Peyer's patch (tissue), 4 donors: Measurements from ENCODE around the gene USPL1. TPM values are rescaled to one million over a fixed set of nuclear protein-coding genes. Genes with fewer than 3 reads are reported as not detected.

Experiments used
- DNase-seq, 3 donors: peaks; one replicate each; pipeline ENCODE4 v3.0.0-alpha.2; 2017 to 2019
- H3K27ac ChIP-seq, 4 donors: fragments of 200-600 bp; sonication (generic); one replicate each; pipeline ENCODE4 v1.5.1; 2016 to 2019
- H3K27me3 ChIP-seq, 2 donors: fragments of 200-600 bp; sonication (generic); one replicate each; pipeline ENCODE4 v1.5.1; 2019
- H3K36me3 ChIP-seq, 3 donors: fragments of 200-600 bp; sonication (generic); one replicate each; pipeline ENCODE4 v1.5.1; 2016 to 2019
- H3K4me1 ChIP-seq, 4 donors: fragments of 200-600 bp; sonication (generic); one replicate each; pipeline ENCODE4 v1.5.1; 2016 to 2019
- H3K4me3 ChIP-seq, 4 donors: fragments of 200-600 bp; sonication (generic); 1 replicate in 3 of 4; 2 replicates in 1 of 4; pipeline ENCODE4 v1.5.1; 2016 to 2019; ENCODE audit warnings: mild to moderate bottlenecking in 1 of 4
- H3K9me3 ChIP-seq, 4 donors: fragments of 200-600 bp; sonication (generic); one replicate each; pipeline ENCODE4 v1.5.1; 2016 to 2019; ENCODE audit warnings: mild to moderate bottlenecking in 1 of 4
- CTCF ChIP-seq, 6 experiments: fragments of 450-650 bp in 4 of 6; fragments of 200-600 bp in 2 of 6; sonication (generic) in 1 of 6; IDR thresholded peaks; one replicate each; pipeline ENCODE4 v1.5.1; 2017 to 2019; ENCODE audit warnings: antibody characterized with exemption in 6 of 6, mild to moderate bottlenecking in 3 of 6, moderate library complexity in 1 of 6
- POLR2A ChIP-seq, 2 donors: fragments of 450-650 bp; IDR thresholded peaks; one replicate each; pipeline ENCODE4 v1.5.1; 2017; ENCODE audit warnings: antibody characterized with exemption in 2 of 2, mild to moderate bottlenecking in 2 of 2, moderate library complexity in 2 of 2
- small RNA-seq, 2 donors: library from RNA; depleted of rRNA; stranded (forward); fragments of <200 nt; gene quantifications; one replicate each; pipeline ENCODE3, GENCODE V24; 2016
- total RNA-seq, 4 donors: library from RNA; depleted of rRNA; stranded (reverse); fragments of >200 nt; gene quantifications; one replicate each; pipeline ENCODE4 v1.1.0, GENCODE V29; 2016

Gene USPL1
- total RNA-seq, 4 donors from 2014 or later: 18.1 to 42.9 (median 21.7) TPM

DNA sequence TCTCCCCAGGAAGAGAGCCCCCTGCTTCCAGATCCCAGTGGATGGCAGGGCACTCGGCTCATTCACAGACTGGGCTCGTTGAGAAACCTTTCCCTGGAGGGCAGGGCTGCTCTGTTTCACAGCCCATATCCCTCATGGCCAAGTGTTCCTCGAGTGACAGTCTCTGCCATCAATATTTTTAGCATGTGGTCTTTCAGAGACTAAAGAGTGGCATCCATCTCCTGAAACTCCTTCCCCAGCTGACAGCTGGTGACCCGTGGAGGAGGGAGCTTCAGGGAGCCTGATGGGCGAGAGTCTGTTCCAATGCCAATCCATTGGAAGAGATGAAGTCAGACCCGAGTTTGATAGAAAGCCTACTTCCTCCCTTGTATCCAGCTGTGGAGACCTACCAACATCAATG, 86.9 kb downstream of the USPL1 start:
- no peak overlapping the region for H3K27ac ChIP-seq
- no peaks in the 10 kb centered on the region for H3K4me1 ChIP-seq
- H3K27me3 ChIP-seq: no peaks in the 10 kb centered on the region
- H3K36me3 ChIP-seq: no peaks in the 10 kb centered on the region
- no peak for DNase-seq
- TF ChIP-seq POLR2A (IDR thresholded peaks at IDR 0.05) (no peak), CTCF (IDR thresholded peaks at IDR 0.05) (no peak)
- H3K9me3 ChIP-seq: no peaks in the 10 kb centered on the region
- no peak overlapping the region for H3K4me3 ChIP-seq

- Histone ChIP-seq H3K27me3 (no peaks in the 10 kb centered on the region), H3K27ac (no peak overlapping the region), H3K9me3 (no peaks in the 10 kb centered on the region), H3K4me1 (no peaks in the 10 kb centered on the region), H3K36me3 (no peaks in the 10 kb centered on the region), H3K4me3 (no peak overlapping the region)
- TF ChIP-seq CTCF (IDR thresholded peaks at IDR 0.05): no peak
- TF ChIP-seq POLR2A (IDR thresholded peaks at IDR 0.05): no peak
- DNase-seq: no peak
Measured at GRCh38 chr13:30705680-30706079, 88.0 kb downstream of the USPL1 start.

GRCh38 chr13:30708541-30708940, 90.8 kb downstream of the USPL1 start:
- DNase-seq: no peak
- H3K4me1 ChIP-seq: no peaks in the 10 kb centered on the region
- no peaks in the 10 kb centered on the region for H3K27me3 ChIP-seq
- H3K4me3 ChIP-seq: no peak overlapping the region
- TF ChIP-seq POLR2A (IDR thresholded peaks at IDR 0.05) (no peak), CTCF (IDR thresholded peaks at IDR 0.05) (no peak)
- H3K36me3 ChIP-seq: no peaks in the 10 kb centered on the region
- no peak overlapping the region for H3K27ac ChIP-seq
- H3K9me3 ChIP-seq: no peaks in the 10 kb centered on the region

Small RNA genes within 50 kb of the gene (small RNA-seq; reads per million reads assigned to genes)
- 0 reads per million in 2 donors for gene RF00017

Other genes with a start within 250 kb of the USPL1 start
- not detected for gene UBE2L5, start 195.4 kb upstream of the USPL1 start, total RNA-seq
- gene HMGB1, start 152.0 kb upstream of the USPL1 start, total RNA-seq: 100 to 1,000 TPM in 3 of 4 donors, 10 to 100 TPM in 1; 93.5 to 280 (median 154) TPM
- gene ALOX5AP, start 117.6 kb downstream of the USPL1 start, total RNA-seq: 10 to 100 TPM in 2 of 4 donors, 1 to 10 TPM in 2; 7.6 to 19.8 (median 13.2) TPM